HEK293T (cell line): ENCODE results near the gene MCFD2.

Experiments
- ARNT ChIP-seq: fragments of 450-650 bp; IDR thresholded peaks from 2 replicates; pipeline ENCODE4 v1.6.1; 2017; ENCODE audit warnings: mild to moderate bottlenecking
- BHLHE40 ChIP-seq: fragments of 450-650 bp; IDR thresholded peaks from 2 replicates; pipeline ENCODE4 v1.6.1; 2016; ENCODE audit warnings: mild to moderate bottlenecking, moderate library complexity, borderline replicate concordance
- CTBP1 ChIP-seq: fragments of 450-650 bp; IDR thresholded peaks from 2 replicates; pipeline ENCODE4 v1.6.1; 2016; ENCODE audit warnings: borderline replicate concordance
- ELF4 ChIP-seq: fragments of 450-650 bp; IDR thresholded peaks from 2 replicates; pipeline ENCODE4 v1.6.1; 2017; ENCODE audit warnings: antibody characterized with exemption
- FOXA1 ChIP-seq: fragments of 450-650 bp; IDR thresholded peaks from 2 replicates; pipeline ENCODE4 v1.6.1; 2016; ENCODE audit warnings: mild to moderate bottlenecking
- FOXK2 ChIP-seq: fragments of 450-650 bp; IDR thresholded peaks from 2 replicates; pipeline ENCODE4 v1.6.1; 2016; ENCODE audit warnings: mild to moderate bottlenecking
- FOXM1 ChIP-seq: fragments of 450-650 bp; IDR thresholded peaks from 2 replicates; pipeline ENCODE4 v1.6.1; 2017; ENCODE audit warnings: mild to moderate bottlenecking, borderline replicate concordance
- HDGF ChIP-seq: fragments of 450-650 bp; IDR thresholded peaks from 2 replicates; pipeline ENCODE4 v1.6.1; 2017; ENCODE audit warnings: antibody characterized with exemption, borderline replicate concordance
- L3MBTL2 ChIP-seq: fragments of 450-650 bp; conservative IDR thresholded peaks from 2 replicates; pipeline ENCODE4 v1.6.1; 2016; ENCODE audit warnings: mild to moderate bottlenecking
- SP1 ChIP-seq: fragments of 450-650 bp; IDR thresholded peaks from 2 replicates; pipeline ENCODE4 v1.6.1; 2017
- SUZ12 ChIP-seq: fragments of 450-650 bp; IDR thresholded peaks from 2 replicates; pipeline ENCODE4 v1.6.1; 2016; ENCODE audit warnings: mild to moderate bottlenecking
- TARDBP ChIP-seq: fragments of 450-650 bp; IDR thresholded peaks from 2 replicates; pipeline ENCODE4 v1.6.1; 2016
- ZNF384 ChIP-seq: fragments of 450-650 bp; IDR thresholded peaks from 2 replicates; pipeline ENCODE4 v1.6.1; 2016

DNA sequence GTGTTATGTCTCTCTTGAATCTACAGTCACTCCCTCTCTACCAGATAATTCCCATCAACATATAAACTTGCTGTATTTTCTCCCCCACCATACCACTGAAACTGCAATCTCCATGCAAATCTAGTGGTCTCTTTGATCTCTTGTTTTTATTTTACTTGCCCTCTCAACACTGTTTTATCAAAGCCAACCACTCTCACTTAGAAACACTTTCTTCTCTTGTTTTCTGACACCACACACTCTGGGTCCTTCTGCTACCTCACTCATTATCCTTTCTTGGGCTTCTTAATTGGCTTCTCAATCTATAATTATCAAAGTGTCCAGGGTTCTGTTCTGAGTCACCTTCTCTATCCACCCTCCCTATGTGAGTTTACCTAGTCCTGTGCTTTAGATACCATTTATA lies 2.0 kb upstream of the MCFD2 start:
- TF ChIP-seq BHLHE40 = no peak
- no peak for TF ChIP-seq ZNF384
- TF ChIP-seq FOXM1 = no peak
- TF ChIP-seq HDGF = no peak
- TF ChIP-seq SUZ12 = no peak
- TF ChIP-seq TARDBP = no peak
- TF ChIP-seq FOXK2 = no peak
- TF ChIP-seq L3MBTL2 = no peak
- no peak for TF ChIP-seq FOXA1
- TF ChIP-seq ELF4 = no peak
- TF ChIP-seq SP1 = no peak
- TF ChIP-seq ARNT = no peak
- no peak for TF ChIP-seq CTBP1
